Fibroblast of lung (primary cell): Measurements from ENCODE around the gene F13A1. TPM values are rescaled to one million over a fixed set of nuclear protein-coding genes. Genes with fewer than 3 reads are reported as not detected.

Experiments used
- DNase-seq, 2 donors: peaks; one replicate each; pipeline versions ENCODE4 v3.0.0 to v3.0.0-alpha.2; 2010; ENCODE audit warnings: low read depth in 2 of 2
- H2AFZ ChIP-seq: 2 replicates; pipeline ENCODE4 v1.5.1; 2012; ENCODE audit warnings: low read length, control low read depth, inconsistent platforms
- H3K27ac ChIP-seq: 2 replicates; pipeline ENCODE4 v1.5.1; 2011; ENCODE audit warnings: low read length, control low read depth; ENCODE audit not compliant: insufficient read depth
- H3K27me3 ChIP-seq: 2 replicates; pipeline ENCODE4 v1.5.1; 2011; ENCODE audit warnings: mild to moderate bottlenecking, low read length; ENCODE audit not compliant: control insufficient read depth, insufficient read depth
- H3K36me3 ChIP-seq: 2 replicates; pipeline ENCODE4 v1.5.1; 2011; ENCODE audit warnings: low read length; ENCODE audit not compliant: control insufficient read depth, insufficient read depth
- H3K4me1 ChIP-seq: 2 replicates; pipeline ENCODE4 v1.5.1; 2011; ENCODE audit warnings: low read length; ENCODE audit not compliant: control insufficient read depth, insufficient read depth; ENCODE audit errors: extremely low read depth
- H3K4me2 ChIP-seq: 2 replicates; pipeline ENCODE4 v1.5.1; 2011; ENCODE audit warnings: low read length, control low read depth; ENCODE audit not compliant: insufficient read depth; ENCODE audit errors: extremely low read depth
- H3K4me3 ChIP-seq, 4 experiments: fragments of 200-600 bp in 1 of 4; sonication (generic) in 1 of 4; replicated peaks in 1 of 4; 2 replicates each; pipeline ENCODE4 v1.5.1; 2011 to 2016; ENCODE audit warnings: low read length in 4 of 4, low read depth in 3 of 4, mild to moderate bottlenecking in 3 of 4, control low read depth in 2 of 4, inconsistent platforms in 1 of 4, mixed read lengths in 1 of 4; ENCODE audit not compliant: insufficient read depth in 1 of 4; ENCODE audit errors: control extremely low read depth in 1 of 4
- H3K79me2 ChIP-seq: 2 replicates; pipeline ENCODE4 v1.5.1; 2012; ENCODE audit warnings: mild to moderate bottlenecking, low read length, inconsistent platforms; ENCODE audit not compliant: control insufficient read depth, insufficient read depth
- H3K9ac ChIP-seq: 2 replicates; pipeline ENCODE4 v1.5.1; 2011; ENCODE audit warnings: mild to moderate bottlenecking, low read length, control low read depth; ENCODE audit not compliant: insufficient read depth
- H3K9me3 ChIP-seq: 2 replicates; pipeline ENCODE4 v1.5.1; 2012; ENCODE audit warnings: low read depth, low read length; ENCODE audit not compliant: control insufficient read depth, insufficient read depth
- H4K20me1 ChIP-seq: 2 replicates; pipeline ENCODE4 v1.5.1; 2011; ENCODE audit warnings: low read length; ENCODE audit not compliant: control insufficient read depth, insufficient read depth; ENCODE audit errors: extremely low read depth
- EZH2 ChIP-seq: IDR thresholded peaks from 2 replicates; pipeline ENCODE4 v1.5.1; 2012; ENCODE audit warnings: low read length, control low read depth, mild to moderate bottlenecking; ENCODE audit errors: missing control alignments
- polyA plus RNA-seq, 2 donors: library from polyadenylated mRNA; depleted of rRNA in 1 of 2; stranded (reverse) in 1 of 2; unstranded in 1 of 2; fragments of >200 nt; gene quantifications; 2 replicates each; pipeline ENCODE4 v1.2.1, GENCODE V29; 2011 to 2012; ENCODE audit warnings: missing spikeins in 1 of 2
- total RNA-seq: library from RNA; depleted of rRNA; stranded (reverse); fragments of >200 nt; gene quantifications from 2 replicates; pipeline ENCODE4 v1.2.1, GENCODE V29; 2014
- TF ChIP-seq, protein P1 (sequence below), 2 donors: IDR thresholded peaks in 1 of 2; conservative IDR thresholded peaks in 1 of 2; 1 replicate in 1 of 2; 2 replicates in 1 of 2; pipeline ENCODE4 v1.5.1; 2011 to 2012; ENCODE audit warnings: low read length in 2 of 2, control low read depth in 1 of 2, inconsistent platforms in 1 of 2, low read depth in 1 of 2, mild to moderate bottlenecking in 1 of 2

Gene F13A1
- total and polyA plus RNA-seq, 2 donors (not counting 1 experiment from before 2014, with no cell fraction given) = not detected

- no peaks in the 10 kb centered on the region for H3K4me1 ChIP-seq
- no peak overlapping the region for H2AFZ ChIP-seq
- no peaks in the 10 kb centered on the region for H3K79me2 ChIP-seq
- H3K9ac ChIP-seq = no peak overlapping the region
- no peak for TF ChIP-seq EZH2
- TF ChIP-seq, protein P1, sequence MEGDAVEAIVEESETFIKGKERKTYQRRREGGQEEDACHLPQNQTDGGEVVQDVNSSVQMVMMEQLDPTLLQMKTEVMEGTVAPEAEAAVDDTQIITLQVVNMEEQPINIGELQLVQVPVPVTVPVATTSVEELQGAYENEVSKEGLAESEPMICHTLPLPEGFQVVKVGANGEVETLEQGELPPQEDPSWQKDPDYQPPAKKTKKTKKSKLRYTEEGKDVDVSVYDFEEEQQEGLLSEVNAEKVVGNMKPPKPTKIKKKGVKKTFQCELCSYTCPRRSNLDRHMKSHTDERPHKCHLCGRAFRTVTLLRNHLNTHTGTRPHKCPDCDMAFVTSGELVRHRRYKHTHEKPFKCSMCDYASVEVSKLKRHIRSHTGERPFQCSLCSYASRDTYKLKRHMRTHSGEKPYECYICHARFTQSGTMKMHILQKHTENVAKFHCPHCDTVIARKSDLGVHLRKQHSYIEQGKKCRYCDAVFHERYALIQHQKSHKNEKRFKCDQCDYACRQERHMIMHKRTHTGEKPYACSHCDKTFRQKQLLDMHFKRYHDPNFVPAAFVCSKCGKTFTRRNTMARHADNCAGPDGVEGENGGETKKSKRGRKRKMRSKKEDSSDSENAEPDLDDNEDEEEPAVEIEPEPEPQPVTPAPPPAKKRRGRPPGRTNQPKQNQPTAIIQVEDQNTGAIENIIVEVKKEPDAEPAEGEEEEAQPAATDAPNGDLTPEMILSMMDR (conservative IDR thresholded peaks at IDR 0.05 in 1 of 2, IDR thresholded peaks at IDR 0.05 in 1 of 2; ENCODE audit: low read depth in 1 of 2, low read length in 2 of 2) = no peak
- H3K4me2 ChIP-seq = no peak overlapping the region
- H4K20me1 ChIP-seq = no peaks in the 10 kb centered on the region
- no peaks in the 10 kb centered on the region for H3K27me3 ChIP-seq
- H3K36me3 ChIP-seq = no peaks in the 10 kb centered on the region
- H3K27ac ChIP-seq = no peak overlapping the region
- no peak overlapping the region for H3K4me3 ChIP-seq
- DNase-seq = no peak
- H3K9me3 ChIP-seq = no peaks in the 10 kb centered on the region
Observed at GRCh38 chr6:6105472-6106036, 214.9 kb downstream of the F13A1 start.
